ENCODE data around the gene ABCA8.

DNA sequence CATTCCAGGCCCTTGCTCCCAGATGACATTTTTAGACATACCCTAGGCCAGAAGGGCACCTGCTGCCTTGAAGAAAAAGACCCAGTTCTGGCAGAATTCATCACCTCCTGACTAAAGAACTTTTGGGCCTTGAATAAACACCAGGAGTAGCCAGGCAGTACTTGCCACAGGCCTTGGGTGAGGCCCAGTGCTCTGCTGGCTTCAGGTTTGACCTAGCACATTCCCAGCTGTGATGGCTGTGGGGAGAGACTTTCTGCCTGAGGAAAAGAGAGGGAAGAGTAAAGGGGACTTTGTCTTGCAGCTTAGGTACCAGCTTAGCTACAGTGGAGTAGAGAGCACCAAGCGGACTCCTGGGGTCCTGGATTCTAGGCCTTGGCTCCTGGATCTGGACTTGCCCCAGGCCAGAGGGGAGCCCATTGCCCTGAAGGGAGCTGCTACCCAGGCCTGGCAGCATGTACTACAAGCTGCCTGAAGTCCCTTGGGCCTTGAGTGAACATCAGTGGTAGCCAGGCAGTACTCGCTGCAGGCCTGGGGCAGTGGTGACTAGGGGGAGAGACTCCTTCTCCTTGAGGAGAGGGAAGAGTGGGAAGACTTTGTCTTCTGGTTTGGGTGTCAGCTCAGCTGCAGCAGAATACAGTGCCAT is 44.3 kb downstream of the ABCA8 start:
- no peak for TF ChIP-seq EZH2phosphoT487 (IDR thresholded peaks at IDR 0.05; ENCODE audit: borderline replicate concordance, low read length)
- TF ChIP-seq, protein P1, sequence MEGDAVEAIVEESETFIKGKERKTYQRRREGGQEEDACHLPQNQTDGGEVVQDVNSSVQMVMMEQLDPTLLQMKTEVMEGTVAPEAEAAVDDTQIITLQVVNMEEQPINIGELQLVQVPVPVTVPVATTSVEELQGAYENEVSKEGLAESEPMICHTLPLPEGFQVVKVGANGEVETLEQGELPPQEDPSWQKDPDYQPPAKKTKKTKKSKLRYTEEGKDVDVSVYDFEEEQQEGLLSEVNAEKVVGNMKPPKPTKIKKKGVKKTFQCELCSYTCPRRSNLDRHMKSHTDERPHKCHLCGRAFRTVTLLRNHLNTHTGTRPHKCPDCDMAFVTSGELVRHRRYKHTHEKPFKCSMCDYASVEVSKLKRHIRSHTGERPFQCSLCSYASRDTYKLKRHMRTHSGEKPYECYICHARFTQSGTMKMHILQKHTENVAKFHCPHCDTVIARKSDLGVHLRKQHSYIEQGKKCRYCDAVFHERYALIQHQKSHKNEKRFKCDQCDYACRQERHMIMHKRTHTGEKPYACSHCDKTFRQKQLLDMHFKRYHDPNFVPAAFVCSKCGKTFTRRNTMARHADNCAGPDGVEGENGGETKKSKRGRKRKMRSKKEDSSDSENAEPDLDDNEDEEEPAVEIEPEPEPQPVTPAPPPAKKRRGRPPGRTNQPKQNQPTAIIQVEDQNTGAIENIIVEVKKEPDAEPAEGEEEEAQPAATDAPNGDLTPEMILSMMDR (IDR thresholded peaks at IDR 0.05; ENCODE audit: low read depth, low read length, poor library complexity, severe bottlenecking): no peak
